T-cell (primary cell): Measurements from ENCODE around the gene NEK2. TPM values are rescaled to one million over a fixed set of nuclear protein-coding genes. Genes with fewer than 3 reads are reported as not detected.

ENCODE experiments used
- ATAC-seq, 4 experiments: fragments of 200-7000 bp in 3 of 4; fragments of 150-1000 bp in 1 of 4; cut with Tn5 transposase; replicated peaks in 1 of 4; 1 replicate in 3 of 4; 2 replicates in 1 of 4; pipeline ENCODE4 v1.10.0; 2021; ENCODE audit warnings: moderate library complexity in 3 of 4, mild to moderate bottlenecking in 2 of 4, moderate number of reproducible peaks in 1 of 4
- CTCF ChIA-PET, 2 donors: fragments of 300-600 bp; sonication (Branson Sonifier 250); formaldehyde crosslinking; loops; one replicate each; lab custom pipeline; 2022; ENCODE audit warnings: antibody characterized with exemption in 2 of 2; lab: Charles Lee
- POLR2A ChIA-PET, 2 donors: fragments of 300-600 bp; sonication (Branson Sonifier 250); formaldehyde crosslinking; loops; one replicate each; lab custom pipeline; 2022; ENCODE audit warnings: antibody characterized with exemption in 2 of 2; lab: Charles Lee
- DNase-seq, 35 experiments: peaks; one replicate each; pipeline versions ENCODE4 v3.0.0 to v3.0.0-alpha.2; 2013 to 2023
- H3K27ac ChIP-seq: one replicate; pipeline ENCODE4 v1.5.1; 2013; ENCODE audit warnings: low read length
- H3K27me3 ChIP-seq, 2 experiments: replicated peaks in 1 of 2; 1 replicate in 1 of 2; 2 replicates in 1 of 2; pipeline versions ENCODE4 v1.6.1 to v1.7.0; 2013; ENCODE audit warnings: low read length in 1 of 2, mixed read lengths in 1 of 2; ENCODE audit not compliant: control insufficient read depth in 2 of 2, insufficient read depth in 2 of 2; ENCODE audit errors: extremely low read depth in 1 of 2
- H3K36me3 ChIP-seq, 2 donors: 1 replicate in 1 of 2; 2 replicates in 1 of 2; pipeline versions ENCODE4 v1.6.1 to v1.7.0; 2013; ENCODE audit warnings: low read length in 1 of 2; ENCODE audit not compliant: control insufficient read depth in 2 of 2, insufficient read depth in 1 of 2; ENCODE audit errors: extremely low read depth in 1 of 2
- H3K4me1 ChIP-seq, 2 experiments: 1 replicate in 1 of 2; 2 replicates in 1 of 2; pipeline versions ENCODE4 v1.6.1 to v1.7.0; 2013; ENCODE audit warnings: low read length in 2 of 2, mixed read lengths in 1 of 2; ENCODE audit not compliant: insufficient read depth in 2 of 2, control insufficient read depth in 1 of 2; ENCODE audit errors: extremely low read depth in 1 of 2
- H3K4me3 ChIP-seq, 2 donors: 1 replicate in 1 of 2; 2 replicates in 1 of 2; pipeline versions ENCODE4 v1.5.1 to v1.7.0; 2013; ENCODE audit warnings: mild to moderate bottlenecking in 2 of 2, low read length in 1 of 2, moderate library complexity in 1 of 2; ENCODE audit not compliant: control insufficient read depth in 1 of 2; ENCODE audit errors: extremely low read depth in 1 of 2
- H3K9me3 ChIP-seq: 2 replicates; pipeline ENCODE4 v1.7.0; 2013
- H3K27ac Mint-ChIP-seq, 2 donors: one replicate each; pipeline ENCODE4 v1.8.0; 2020 to 2021; ENCODE audit warnings: mild to moderate bottlenecking in 2 of 2, mixed read lengths in 2 of 2
- H3K27me3 Mint-ChIP-seq, 2 donors: one replicate each; pipeline ENCODE4 v1.8.0; 2021 to 2022; ENCODE audit warnings: mixed read lengths in 2 of 2
- H3K36me3 Mint-ChIP-seq: one replicate; pipeline ENCODE4 v1.8.0; 2021; ENCODE audit warnings: mixed read lengths
- H3K4me1 Mint-ChIP-seq, 3 donors: one replicate each; pipeline ENCODE4 v1.8.0; 2020 to 2022; ENCODE audit warnings: mixed read lengths in 3 of 3, mild to moderate bottlenecking in 1 of 3
- H3K4me3 Mint-ChIP-seq, 3 donors: one replicate each; pipeline ENCODE4 v1.8.0; 2020 to 2022; ENCODE audit warnings: mild to moderate bottlenecking in 3 of 3, mixed read lengths in 3 of 3, moderate library complexity in 3 of 3
- H3K9me3 Mint-ChIP-seq, 3 donors: one replicate each; pipeline ENCODE4 v1.8.0; 2020 to 2022; ENCODE audit warnings: mixed read lengths in 3 of 3
- WGBS: methylation state at CpG from one replicate; pipeline ENCODE4 v1.1.5; 2013; ENCODE audit warnings: missing lambda C conversion rate; ENCODE audit not compliant: insufficient coverage; 5-methylcytosine and 5-hydroxymethylcytosine counted together
- total RNA-seq, 35 experiments: library from RNA in 6 of 35; stranded (reverse) in 6 of 35; fragments of 120-200 nt in 1 of 35; gene quantifications; one replicate each; pipeline versions ENCODE4 v1.2.1 to v1.2.4 and lab custom pipeline; 2013 to 2026

NEK2 gene
- total RNA-seq, 5 donors from 2014 or later (not counting 1 experiment from before 2014, with no cell fraction given): 0.16 to 0.63 (median 0.37) TPM

GRCh38 chr1:211714154-211714553 is 38.7 kb upstream of the NEK2 start:
- no peak overlapping the region for H3K4me3 ChIP-seq
- DNase-seq (no peak), ATAC-seq (no peak)
- Mint-ChIP-seq H3K27ac (no peak overlapping the region), H3K27me3 (no peaks in the 10 kb centered on the region), H3K4me1 (no peaks in the 10 kb centered on the region), H3K4me3 (no peak overlapping the region), H3K9me3 (no peaks in the 10 kb centered on the region), H3K36me3 (no peaks in the 10 kb centered on the region)
- 61% methylated on average over 2 of the region's 5 CpGs for WGBS
- no peaks in the 10 kb centered on the region for H3K27me3 ChIP-seq
- ChIA-PET CTCF (no interaction called here), POLR2A (no interaction called here)
- H3K27ac ChIP-seq: no peak overlapping the region
- no peaks in the 10 kb centered on the region for H3K36me3 ChIP-seq
- no peaks in the 10 kb centered on the region for H3K4me1 ChIP-seq
- no peaks in the 10 kb centered on the region for H3K9me3 ChIP-seq

- Mint-ChIP-seq H3K36me3 (no peaks in the 10 kb centered on the region), H3K27ac (no peak overlapping the region), H3K9me3 (no peaks in the 10 kb centered on the region), H3K4me1 (no peaks in the 10 kb centered on the region), H3K4me3 (no peak overlapping the region), H3K27me3 (no peaks in the 10 kb centered on the region)
- no peak for DNase-seq
- Histone ChIP-seq H3K27me3 (no peaks in the 10 kb centered on the region), H3K36me3 (no peaks in the 10 kb centered on the region), H3K4me1 (no peaks in the 10 kb centered on the region), H3K4me3 (no peak overlapping the region), H3K9me3 (no peaks in the 10 kb centered on the region), H3K27ac (no peak overlapping the region)
- POLR2A ChIA-PET: interaction anchor here in 1 of 2 donors (0.7 kb wide), 1 partner anchor 10 kb away, joined by 3 read pairs; no protein-coding TSS in a partner anchor
- no peak for ATAC-seq
- CTCF ChIA-PET: no interaction called here
- WGBS: 76% methylated on average over 2 of the region's 10 CpGs
Observed at GRCh38 chr1:211713231-211713630, 37.8 kb upstream of the NEK2 start.

GRCh38 chr1:211711315-211711705 is 35.9 kb upstream of the NEK2 start:
- DNase-seq (no peak), ATAC-seq (no peak)
- no peaks in the 10 kb centered on the region for H3K36me3 ChIP-seq
- Mint-ChIP-seq H3K4me1 (no peaks in the 10 kb centered on the region), H3K27ac (no peak overlapping the region), H3K9me3 (no peaks in the 10 kb centered on the region), H3K27me3 (no peaks in the 10 kb centered on the region), H3K36me3 (no peaks in the 10 kb centered on the region), H3K4me3 (no peak overlapping the region)
- no peaks in the 10 kb centered on the region for H3K4me1 ChIP-seq
- CTCF ChIA-PET: interaction anchor here in 1 of 2 donors (0.6 kb wide), 1 partner anchor 10 kb away, joined by 6 read pairs; no protein-coding TSS in a partner anchor
- no peak overlapping the region for H3K27ac ChIP-seq
- H3K9me3 ChIP-seq: no peaks in the 10 kb centered on the region
- H3K4me3 ChIP-seq: no peak overlapping the region
- H3K27me3 ChIP-seq: no peaks in the 10 kb centered on the region
- WGBS: 83% methylated on average over 1 of the region's 4 CpGs
- POLR2A ChIA-PET: no interaction called here

GRCh38 chr1:211710566-211711314 is 35.3 kb upstream of the NEK2 start:
- no CpG with 5 or more reads among the region's 6 CpGs for WGBS
- Histone ChIP-seq H3K27me3 (no peaks in the 10 kb centered on the region), H3K4me1 (no peaks in the 10 kb centered on the region), H3K9me3 (no peaks in the 10 kb centered on the region), H3K36me3 (no peaks in the 10 kb centered on the region), H3K4me3 (no peak overlapping the region), H3K27ac (no peak overlapping the region)
- POLR2A ChIA-PET: no interaction called here
- H3K4me1 Mint-ChIP-seq: no peaks in the 10 kb centered on the region
- ATAC-seq (no peak), DNase-seq (no peak)
- no peaks in the 10 kb centered on the region for H3K36me3 Mint-ChIP-seq
- H3K27ac Mint-ChIP-seq: no peak overlapping the region
- no peaks in the 10 kb centered on the region for H3K27me3 Mint-ChIP-seq
- CTCF ChIA-PET: interaction anchor here in 1 of 2 donors (0.6 kb wide), 1 partner anchor 11 kb away, joined by 6 read pairs; no protein-coding TSS in a partner anchor
- H3K4me3 Mint-ChIP-seq: no peak overlapping the region
- H3K9me3 Mint-ChIP-seq: no peaks in the 10 kb centered on the region

GRCh38 chr1:211708926-211709325 is 33.5 kb upstream of the NEK2 start:
- Mint-ChIP-seq H3K9me3 (no peaks in the 10 kb centered on the region), H3K27me3 (no peaks in the 10 kb centered on the region), H3K27ac (no peak overlapping the region), H3K4me3 (no peak overlapping the region), H3K36me3 (no peaks in the 10 kb centered on the region), H3K4me1 (no peaks in the 10 kb centered on the region)
- ATAC-seq (no peak), DNase-seq (no peak)
- no CpG with 5 or more reads among the region's 4 CpGs for WGBS
- H3K36me3 ChIP-seq: no peaks in the 10 kb centered on the region
- ChIA-PET POLR2A (no interaction called here), CTCF (no interaction called here)
- H3K27me3 ChIP-seq: no peaks in the 10 kb centered on the region
- no peaks in the 10 kb centered on the region for H3K9me3 ChIP-seq
- H3K4me1 ChIP-seq: no peaks in the 10 kb centered on the region
- no peak overlapping the region for H3K4me3 ChIP-seq
- no peak overlapping the region for H3K27ac ChIP-seq

- WGBS: 93% methylated on average over 3 of the region's 6 CpGs
- Mint-ChIP-seq H3K36me3 (no peaks in the 10 kb centered on the region), H3K9me3 (no peaks in the 10 kb centered on the region), H3K27ac (no peak overlapping the region), H3K27me3 (no peaks in the 10 kb centered on the region), H3K4me1 (no peaks in the 10 kb centered on the region), H3K4me3 (no peak overlapping the region)
- Histone ChIP-seq H3K36me3 (no peaks in the 10 kb centered on the region), H3K27me3 (no peaks in the 10 kb centered on the region), H3K4me1 (no peaks in the 10 kb centered on the region), H3K4me3 (no peak overlapping the region), H3K9me3 (no peaks in the 10 kb centered on the region), H3K27ac (no peak overlapping the region)
- ChIA-PET CTCF (interaction anchor here in 1 of 2 donors (1.3 kb wide), 1 partner anchor 9 kb away, joined by 3 read pairs; no protein-coding TSS in a partner anchor), POLR2A (no interaction called here)
- ATAC-seq (no peak), DNase-seq (no peak)
Observed at GRCh38 chr1:211708006-211708405, 32.6 kb upstream of the NEK2 start.
